Pancreas (tissue), 10 donors: ENCODE results near the gene INPP5A. TPM values are rescaled to one million over a fixed set of nuclear protein-coding genes. Genes with fewer than 3 reads are reported as not detected.
"Not testable (repeated sequence)": the region's sequence is repeated elsewhere in the genome, so short reads cannot be mapped to it uniquely, and the experiment has no call there.

Experiments
- ATAC-seq, 4 donors: fragments of 200-7000 bp; cut with Tn5 transposase; one replicate each; pipeline versions ENCODE4 v1.8.0 to v1.9.1; 2020; ENCODE audit warnings: mild to moderate bottlenecking in 4 of 4, moderate library complexity in 4 of 4
- DNase-seq, 6 donors: peaks; one replicate each; pipeline ENCODE4 v3.0.0-alpha.2; 2020
- FAIRE-seq: peaks from 2 replicates; lab custom pipeline; 2012; peaks lifted over from hg19 to GRCh38; lab: Jason Lieb, UNC
- H3K27ac ChIP-seq, 4 donors: fragments of 200-600 bp; sonication (generic); 1 replicate in 3 of 4; 2 replicates in 1 of 4; pipeline versions ENCODE4 v1.5.0 to v1.8.0; 2020
- H3K27me3 ChIP-seq, 4 donors: fragments of 200-600 bp; one replicate each; pipeline ENCODE4 v1.8.0; 2021
- H3K36me3 ChIP-seq, 3 donors: fragments of 200-600 bp; sonication (generic) in 1 of 3; one replicate each; pipeline versions ENCODE4 v1.5.0 to v1.8.0; 2020 to 2021
- H3K4me1 ChIP-seq, 3 donors: fragments of 200-600 bp; one replicate each; pipeline ENCODE4 v1.8.0; 2021
- H3K4me3 ChIP-seq, 4 donors: fragments of 200-600 bp; sonication (generic) in 2 of 4; one replicate each; pipeline versions ENCODE4 v1.5.0 to v1.8.0; 2020 to 2021
- H3K9me3 ChIP-seq, 4 donors: fragments of 200-600 bp; one replicate each; pipeline ENCODE4 v1.8.0; 2021
- WGBS, 2 donors: extraction: QIAGEN DNeasy Blood & Tissue Kit; methylation state at CpG; one replicate each; pipeline ENCODE4 v1.1.7; 2013; 5-methylcytosine and 5-hydroxymethylcytosine counted together
- intact Hi-C, 3 donors: fragments of 100-400 bp; cut with DNase I; formaldehyde crosslinking; loops; one replicate each; pipeline versions ENCODE4 v1.11.1 to v1.14.2; 2022
- polyA plus RNA-seq, 2 donors: library from polyadenylated mRNA; stranded (reverse); fragments of 200-250 nt; gene quantifications; one replicate each; pipeline ENCODE4 v1.2.3, GENCODE V29; 2013
- total RNA-seq, 6 donors: library from RNA; stranded (reverse); fragmentation: NEBNext Ultra II Directional in 4 of 6; extraction: Animal tissue kit (Norgen Biotek cat#: 25700) in 4 of 6; gene quantifications; one replicate each; pipeline versions ENCODE4 v1.2.1 to v1.2.4, GENCODE V29; 2021 to 2023
- TF ChIP-seq, protein P1 (sequence below), 4 donors: fragments of 200-600 bp; sonication (generic) in 3 of 4; IDR thresholded peaks; one replicate each; pipeline versions ENCODE4 v1.5.0 to v1.8.0; 2021; ENCODE audit warnings: antibody characterized with exemption in 4 of 4
- donor health status: healthy with polysubstance abuse.
- donor health status: DM: no; HTN: no; CAD: no; lungs with moderate emphysema.
- donor health status: DM: no; HTN: no; CAD: no.
- donor health status: control.
- donor health status: control.
- donor health status: Bipolar disorder and iron deficiency.
- donor health status: DM: yes; HTN: yes; CAD: no.
- donor health status: DM: no; HTN: no; CAD: no.
- donor health status: DM: no; HTN: no; CAD: no.
- donor health status: DM: yes; HTN: yes; CAD: no.

Gene INPP5A
- total and polyA plus RNA-seq, 8 donors = 5.9 to 15.6 (median 11.3) TPM

GRCh38 chr10:132670546-132671227 lies 133.1 kb downstream of the INPP5A start:
- TF ChIP-seq, protein P1, sequence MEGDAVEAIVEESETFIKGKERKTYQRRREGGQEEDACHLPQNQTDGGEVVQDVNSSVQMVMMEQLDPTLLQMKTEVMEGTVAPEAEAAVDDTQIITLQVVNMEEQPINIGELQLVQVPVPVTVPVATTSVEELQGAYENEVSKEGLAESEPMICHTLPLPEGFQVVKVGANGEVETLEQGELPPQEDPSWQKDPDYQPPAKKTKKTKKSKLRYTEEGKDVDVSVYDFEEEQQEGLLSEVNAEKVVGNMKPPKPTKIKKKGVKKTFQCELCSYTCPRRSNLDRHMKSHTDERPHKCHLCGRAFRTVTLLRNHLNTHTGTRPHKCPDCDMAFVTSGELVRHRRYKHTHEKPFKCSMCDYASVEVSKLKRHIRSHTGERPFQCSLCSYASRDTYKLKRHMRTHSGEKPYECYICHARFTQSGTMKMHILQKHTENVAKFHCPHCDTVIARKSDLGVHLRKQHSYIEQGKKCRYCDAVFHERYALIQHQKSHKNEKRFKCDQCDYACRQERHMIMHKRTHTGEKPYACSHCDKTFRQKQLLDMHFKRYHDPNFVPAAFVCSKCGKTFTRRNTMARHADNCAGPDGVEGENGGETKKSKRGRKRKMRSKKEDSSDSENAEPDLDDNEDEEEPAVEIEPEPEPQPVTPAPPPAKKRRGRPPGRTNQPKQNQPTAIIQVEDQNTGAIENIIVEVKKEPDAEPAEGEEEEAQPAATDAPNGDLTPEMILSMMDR (IDR thresholded peaks at IDR 0.05) = no peak
- FAIRE-seq = no peak

GRCh38 chr10:132671228-132672154 lies 133.9 kb downstream of the INPP5A start:
- ATAC-seq (no peak), FAIRE-seq (no peak)

More at GRCh38 chr10:132670546-132671227, 133.1 kb downstream of the INPP5A start:
- Histone ChIP-seq H3K4me1 (peaks cover 0 to under 1% (median 0%) of the 10 kb centered on the region in 3 donors), H3K27ac (no peak overlapping the region), H3K36me3 (no peaks in the 10 kb centered on the region), H3K27me3 (no peaks in the 10 kb centered on the region), H3K4me3 (no peak overlapping the region), H3K9me3 (no peaks in the 10 kb centered on the region)
- WGBS, 2 donors = 95 to 96% methylated on average over 12 of the region's 12 CpGs
- intact Hi-C loops = no loop called here
- DNase-seq (peak in 1 of 6 donors; percentile 33), ATAC-seq (no peak)

DNA sequence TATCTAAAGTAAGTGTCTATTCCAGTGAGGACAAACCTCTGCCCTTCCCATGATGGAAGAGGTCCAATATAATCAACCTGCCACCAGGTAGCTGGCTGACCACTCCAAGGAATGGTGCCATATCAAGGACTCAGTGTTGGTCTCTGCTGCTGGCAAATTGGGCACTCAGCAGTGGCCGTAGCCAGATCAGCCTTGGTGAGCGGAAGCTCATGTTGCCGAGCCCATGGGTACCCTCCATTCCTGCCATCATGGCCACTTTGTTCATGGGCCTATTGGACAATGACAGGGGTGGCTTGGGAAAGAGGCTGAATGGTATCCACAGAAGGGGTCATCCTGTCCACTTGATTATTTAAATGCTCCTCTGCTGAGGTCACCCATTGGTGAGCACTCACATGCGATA lies 136.2 kb downstream of the INPP5A start:
- H3K36me3 ChIP-seq, H3K4me3 ChIP-seq, H3K27me3 ChIP-seq, H3K9me3 ChIP-seq, ATAC-seq, FAIRE-seq, intact Hi-C loops, DNase-seq, H3K27ac ChIP-seq: not testable (repeated sequence)
- 97 to 99% methylated on average over 4 of the region's 4 CpGs for WGBS, 2 donors
- H3K4me1 ChIP-seq = peaks cover 6 to 15% (median 10%) of the 10 kb centered on the region in 3 donors

More at GRCh38 chr10:132671228-132672154, 133.9 kb downstream of the INPP5A start:
- DNase-seq = peak in 1 of 6 donors; percentile 34
- WGBS, 2 donors = 95 to 97% methylated on average over 20 to 25 of the region's 25 CpGs
- TF ChIP-seq, protein P1 (IDR thresholded peaks at IDR 0.05) = no peak
- H3K4me1 ChIP-seq = peaks cover under 1 to 6% (median 5%) of the 10 kb centered on the region in 3 donors
- no peak overlapping the region for H3K27ac ChIP-seq
- no peaks in the 10 kb centered on the region for H3K9me3 ChIP-seq
- no peaks in the 10 kb centered on the region for H3K27me3 ChIP-seq
- H3K36me3 ChIP-seq = no peaks in the 10 kb centered on the region
- intact Hi-C loops = no loop called here
- no peak overlapping the region for H3K4me3 ChIP-seq

- H3K27ac ChIP-seq = no peak overlapping the region
- DNase-seq (peak in 1 of 6 donors; percentile 7), FAIRE-seq (no peak), ATAC-seq (no peak)
- H3K36me3 ChIP-seq = no peaks in the 10 kb centered on the region
- peaks cover 6 to 15% (median 10%) of the 10 kb centered on the region in 3 donors for H3K4me1 ChIP-seq
- TF ChIP-seq, protein P1 (IDR thresholded peaks at IDR 0.05) = no peak
- no peak overlapping the region for H3K4me3 ChIP-seq
- intact Hi-C loops = no loop called here
- H3K27me3 ChIP-seq = no peaks in the 10 kb centered on the region
- H3K9me3 ChIP-seq = no peaks in the 10 kb centered on the region
- WGBS, 2 donors = 97% methylated on average over 9 of the region's 9 CpGs
Observed at GRCh38 chr10:132674311-132674710, 136.7 kb downstream of the INPP5A start.

DNA sequence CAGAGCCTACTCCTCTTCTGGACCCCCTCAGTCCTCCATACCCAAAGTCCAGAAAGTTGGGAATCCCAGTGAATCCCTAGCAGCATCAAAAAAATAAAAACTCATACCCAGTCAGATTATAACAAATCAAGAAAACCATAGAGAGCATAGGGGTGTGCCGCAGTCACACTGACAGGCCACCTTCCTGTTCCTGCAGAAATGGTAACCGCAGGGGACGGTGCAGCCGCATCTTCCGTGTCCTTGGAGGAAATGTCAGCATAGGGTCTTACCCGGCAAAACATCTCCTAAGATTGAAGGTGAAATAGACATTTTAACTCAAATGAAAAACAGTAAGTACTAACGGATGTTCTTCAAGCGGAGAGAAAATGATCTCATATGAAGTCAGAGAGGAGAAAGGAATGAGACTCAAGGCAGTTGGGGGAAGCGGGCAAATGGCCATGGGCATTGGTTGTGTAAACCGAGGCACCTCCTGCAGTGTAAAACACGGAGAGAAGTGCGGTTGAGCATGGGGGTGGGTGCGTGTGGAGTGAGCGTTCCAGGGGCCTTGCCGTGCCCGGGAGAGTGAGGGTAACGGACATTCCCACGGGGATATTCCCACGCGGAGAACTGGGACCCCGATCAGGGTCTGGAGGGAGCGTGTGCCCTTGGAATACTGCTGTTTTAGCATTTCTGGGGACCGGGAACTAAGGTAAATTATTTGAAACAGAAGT lies 137.6 kb downstream of the INPP5A start:
- WGBS, 2 donors = 95% methylated on average over 23 of the region's 23 CpGs
- Histone ChIP-seq H3K27me3 (no peaks in the 10 kb centered on the region), H3K36me3 (no peaks in the 10 kb centered on the region), H3K27ac (peak overlapping the region in 1 of 4 donors; percentile 70), H3K4me1 (peaks cover 6 to 15% (median 10%) of the 10 kb centered on the region in 3 donors), H3K9me3 (no peaks in the 10 kb centered on the region), H3K4me3 (no peak overlapping the region)
- FAIRE-seq = no peak
- TF ChIP-seq, protein P1 (IDR thresholded peaks at IDR 0.05) = no peak
- peak in 1 of 6 donors; percentile 37 for DNase-seq
- ATAC-seq = no peak
- intact Hi-C loops = no loop called here
